GM21723 (cell line): ENCODE data around the gene HSD11B1L.
A peak's percentile ranks its signal among the peaks of the same experiment; 100 is the strongest.
"Not testable (repeated sequence)": the region's sequence is repeated elsewhere in the genome, so short reads cannot be mapped to it uniquely, and the experiment has no call there.

Experiments used
- ATAC-seq: cut with Tn5 transposase; IDR thresholded peaks from one replicate; pipeline ENCODE4 v1.9.1; 2021; ENCODE audit warnings: mild to moderate bottlenecking, moderate library complexity; ENCODE audit not compliant: unreplicated experiment

Gene HSD11B1L

GRCh38 chr19:5719961-5720790 lies 39.3 kb downstream of the HSD11B1L start, which contains the start of the genes CATSPERD and LONP1:
Gene CATSPERD, plus strand, starts transcription at chr19:5720637. Its CDS starts 101 bp downstream, at chr19:5720738.
Gene LONP1, minus strand, starts transcription at chr19:5720146. Its CDS starts 14 bp downstream, at chr19:5720132.
- peak; percentile 85 for ATAC-seq

- no peak for ATAC-seq
Observed at GRCh38 chr19:5727453-5728050, 46.7 kb downstream of the HSD11B1L start.

GRCh38 chr19:5733172-5733571 lies 52.3 kb downstream of the HSD11B1L start:
- ATAC-seq: not testable (repeated sequence)
